ENCODE measurements around the gene ALDH3A1.

GRCh38 chr17:19716108-19717030 lies 31.7 kb downstream of the ALDH3A1 start, which contains the start of gene SLC47A2:
- no peak for TF ChIP-seq CTCF (conservative IDR thresholded peaks at IDR 0.05; ENCODE audit: low read depth in 2 of 2)
- TF ChIP-seq REST (IDR thresholded peaks at IDR 0.05; ENCODE audit: unreplicated experiment), result no peak
- no peak for TF ChIP-seq POLR2AphosphoS5 (IDR thresholded peaks at IDR 0.05; ENCODE audit: low read depth)
- no peak for TF ChIP-seq NANOG (IDR thresholded peaks at IDR 0.05; ENCODE audit: borderline replicate concordance)
- no peak for TF ChIP-seq EZH2 (IDR thresholded peaks at IDR 0.05; ENCODE audit: low read depth, unreplicated experiment)
- TF ChIP-seq ZNF462 (CRISPR knock-in tag; IDR thresholded peaks at IDR 0.05), result no peak
- no peak for TF ChIP-seq CREB1 (CRISPR knock-in tag; IDR thresholded peaks at IDR 0.05; ENCODE audit: low read depth)
- TF ChIP-seq ZNF331 (CRISPR knock-in tag; IDR thresholded peaks at IDR 0.05; ENCODE audit: low read depth), result no peak
- no peak for TF ChIP-seq JUNB (IDR thresholded peaks at IDR 0.05; ENCODE audit: unreplicated experiment)
- TF ChIP-seq STAT1 (IDR thresholded peaks at IDR 0.05; ENCODE audit: unreplicated experiment), result no peak
